Measurements from ENCODE around the gene PPM1N.

- TF ChIP-seq CTCF (conservative IDR thresholded peaks at IDR 0.05 in 1 of 2, IDR thresholded peaks at IDR 0.05 in 1 of 2; ENCODE audit: low read depth in 1 of 2, low read length in 2 of 2): no peak
- TF ChIP-seq EZH2 (IDR thresholded peaks at IDR 0.05; ENCODE audit: low read length, missing control alignments): no peak
Measured at GRCh38 chr19:45515807-45516401, 17.7 kb downstream of the PPM1N start.
